Activated CD8-positive, alpha-beta memory T cell treated with anti-CD3 and anti-CD28 coated beads for 24 hours (primary cell): Measurements from ENCODE around the gene KRT16.
"Not testable (repeated sequence)": the region's sequence is repeated elsewhere in the genome, so short reads cannot be mapped to it uniquely, and the experiment has no call there.

Experiments used
- DNase-seq: peaks from one replicate; pipeline ENCODE4 v3.0.0-alpha.2; 2020

KRT16 gene

GRCh38 chr17:41614098-41614497 lies 1.5 kb upstream of the KRT16 start:
- DNase-seq = no peak

GRCh38 chr17:41613277-41614082 lies 913 bp upstream of the KRT16 start:
- no peak for DNase-seq

- no peak for DNase-seq
Measured at GRCh38 chr17:41610965-41611640, 1.5 kb downstream of the KRT16 start.

GRCh38 chr17:41610061-41610517 lies 2.5 kb downstream of the KRT16 start:
- not testable (repeated sequence) for DNase-seq

GRCh38 chr17:41606930-41607329 lies 5.6 kb downstream of the KRT16 start:
- not testable (repeated sequence) for DNase-seq

- DNase-seq = no peak
Measured at GRCh38 chr17:41602524-41602923, 10.0 kb downstream of the KRT16 start.

GRCh38 chr17:41600318-41600717 lies 12.2 kb downstream of the KRT16 start:
- DNase-seq = no peak

GRCh38 chr17:41599680-41600079 lies 12.9 kb downstream of the KRT16 start:
- no peak for DNase-seq

GRCh38 chr17:41595585-41595984 lies 17.0 kb downstream of the KRT16 start:
- no peak for DNase-seq

GRCh38 chr17:41594363-41594915 lies 18.1 kb downstream of the KRT16 start:
- no peak for DNase-seq

GRCh38 chr17:41593306-41593981 lies 19.1 kb downstream of the KRT16 start:
- no peak for DNase-seq

- DNase-seq = no peak
Measured at GRCh38 chr17:41592601-41593305, 19.8 kb downstream of the KRT16 start.

GRCh38 chr17:41589301-41589700 lies 23.3 kb downstream of the KRT16 start:
- no peak for DNase-seq

GRCh38 chr17:41588126-41588810 lies 24.3 kb downstream of the KRT16 start:
- no peak for DNase-seq

- DNase-seq = no peak
Measured at GRCh38 chr17:41586863-41587495, 25.6 kb downstream of the KRT16 start, which contains the start of gene KRT14. KRT14 (minus strand) TSS chr17:41586895; CDS start chr17:41586834, 61 bp downstream.

- DNase-seq = no peak
Measured at GRCh38 chr17:41585301-41586056, 27.1 kb downstream of the KRT16 start.

GRCh38 chr17:41584331-41584927 lies 28.1 kb downstream of the KRT16 start:
- not testable (repeated sequence) for DNase-seq

- DNase-seq = no peak
Measured at GRCh38 chr17:41583137-41584127, 29.1 kb downstream of the KRT16 start.
